HL-60/S4 (cell line): ENCODE measurements around the gene RAD9A.

Experiments used
- in situ Hi-C: fragments of 300-500 bp; cut with MboI; formaldehyde crosslinking; loops from 2 replicates; pipeline ENCODE4 v1.14.3; 2022; ENCODE audit warnings: low sequenced_read_pairs

The RAD9A gene

GRCh38 chr11:67356864-67357561 lies 34.8 kb upstream of the RAD9A start:
- in situ Hi-C loops, result no loop called here

GRCh38 chr11:67357831-67358670 lies 33.7 kb upstream of the RAD9A start:
- in situ Hi-C loops, result no loop called here

GRCh38 chr11:67364169-67364568 lies 27.6 kb upstream of the RAD9A start:
- in situ Hi-C loops, result no loop called here

- in situ Hi-C loops, result no loop called here
Measured at GRCh38 chr11:67364783-67365722, 26.7 kb upstream of the RAD9A start.

- in situ Hi-C loops, result no loop called here
Measured at GRCh38 chr11:67365736-67366444, 25.9 kb upstream of the RAD9A start.

GRCh38 chr11:67366546-67366945 lies 25.2 kb upstream of the RAD9A start:
- in situ Hi-C loops, result no loop called here

GRCh38 chr11:67366961-67367760 lies 24.6 kb upstream of the RAD9A start:
- in situ Hi-C loops, result no loop called here

- in situ Hi-C loops, result no loop called here
Measured at GRCh38 chr11:67367761-67368227, 24.0 kb upstream of the RAD9A start.

- in situ Hi-C loops, result no loop called here
Measured at GRCh38 chr11:67368621-67369020, 23.2 kb upstream of the RAD9A start.

GRCh38 chr11:67369275-67369674 lies 22.5 kb upstream of the RAD9A start:
- in situ Hi-C loops, result no loop called here

- in situ Hi-C loops, result no loop called here
Measured at GRCh38 chr11:67369801-67370284, 21.9 kb upstream of the RAD9A start.

GRCh38 chr11:67370351-67371076 lies 21.3 kb upstream of the RAD9A start:
- in situ Hi-C loops, result no loop called here

GRCh38 chr11:67371189-67371910 lies 20.4 kb upstream of the RAD9A start:
- in situ Hi-C loops, result no loop called here

- in situ Hi-C loops, result no loop called here
Measured at GRCh38 chr11:67371911-67372320, 19.9 kb upstream of the RAD9A start.

- in situ Hi-C loops, result no loop called here
Measured at GRCh38 chr11:67372321-67372992, 19.3 kb upstream of the RAD9A start.

- in situ Hi-C loops, result no loop called here
Measured at GRCh38 chr11:67372993-67373647, 18.7 kb upstream of the RAD9A start, which contains the start of gene CLCF1. Gene CLCF1 (minus strand): TSS chr11:67373598. CDS start chr11:67373539, 59 bp downstream.
